Testis (tissue), 2 donors: ENCODE data around the gene ATXN7L1.

Source experiments
- CTCF ChIP-seq, 3 experiments: fragments of 450-650 bp in 2 of 3; fragments of 200-600 bp in 1 of 3; sonication (generic) in 1 of 3; IDR thresholded peaks; one replicate each; pipeline ENCODE4 v1.5.1; 2016 to 2019; ENCODE audit warnings: antibody characterized with exemption in 3 of 3, mild to moderate bottlenecking in 2 of 3, moderate library complexity in 1 of 3
- POLR2A ChIP-seq: fragments of 450-650 bp; IDR thresholded peaks from one replicate; pipeline ENCODE4 v1.6.1; 2017; ENCODE audit warnings: antibody characterized with exemption, mild to moderate bottlenecking, moderate library complexity

DNA sequence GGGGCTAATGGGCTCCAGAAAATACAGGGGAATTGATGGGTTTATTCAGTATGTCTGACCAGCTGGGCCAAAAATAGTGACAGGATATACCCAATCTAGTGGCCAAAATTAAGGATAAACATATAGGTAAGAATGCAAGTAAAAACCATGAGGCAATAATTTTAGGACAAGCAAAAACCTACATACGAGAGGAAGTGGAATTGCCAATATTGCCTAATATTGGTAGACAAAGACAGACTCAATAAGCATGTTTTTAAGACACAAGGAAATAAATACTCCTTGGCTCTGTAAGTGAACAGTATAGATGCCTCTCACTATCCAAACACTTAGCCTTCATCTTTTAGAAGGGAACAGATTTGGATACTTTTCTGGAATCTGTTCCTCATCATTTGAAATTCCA is 51.0 kb downstream of the ATXN7L1 start:
- TF ChIP-seq POLR2A: no peak
- no peak for TF ChIP-seq CTCF (IDR thresholded peaks at IDR 0.05)
